Activated B cell treated with CpG ODN at 0.5 μM for 24 hours (primary cell): ENCODE results near the gene ITGB4. TPM values are rescaled to one million over a fixed set of nuclear protein-coding genes. Genes with fewer than 3 reads are reported as not detected.

Experiments
- ATAC-seq: fragments of 200-7000 bp; cut with Tn5 transposase; one replicate; pipeline ENCODE4 v1.10.0; 2021; ENCODE audit warnings: low read depth, mild to moderate bottlenecking, moderate library complexity
- CTCF ChIA-PET: fragments of 350-600 bp; sonication (Branson Sonifier 250); formaldehyde crosslinking; loops from one replicate; lab custom pipeline; 2021; ENCODE audit warnings: antibody characterized with exemption; lab: Charles Lee
- POLR2A ChIA-PET: fragments of 350-600 bp; sonication (Branson Sonifier 250); formaldehyde crosslinking; loops from one replicate; lab custom pipeline; 2021; ENCODE audit warnings: antibody characterized with exemption; lab: Charles Lee
- DNase-seq: peaks from one replicate; pipeline ENCODE4 v3.0.0; 2022
- H3K27ac Mint-ChIP-seq: one replicate; pipeline ENCODE4 v1.8.0; 2020; ENCODE audit warnings: mixed read lengths
- H3K27me3 Mint-ChIP-seq: one replicate; pipeline ENCODE4 v1.8.0; 2021; ENCODE audit warnings: mixed read lengths
- H3K36me3 Mint-ChIP-seq: one replicate; pipeline ENCODE4 v1.8.0; 2021; ENCODE audit warnings: low read depth, mixed read lengths
- H3K4me1 Mint-ChIP-seq: one replicate; pipeline ENCODE4 v1.8.0; 2021; ENCODE audit warnings: mixed read lengths
- H3K4me3 Mint-ChIP-seq: one replicate; pipeline ENCODE4 v1.8.0; 2020; ENCODE audit warnings: mild to moderate bottlenecking, mixed read lengths
- H3K9me3 Mint-ChIP-seq: one replicate; pipeline ENCODE4 v1.8.0; 2020; ENCODE audit warnings: mixed read lengths
- intact Hi-C: fragments of 100-400 bp; cut with micrococcal nuclease; formaldehyde crosslinking; loops from one replicate; pipeline ENCODE4 v1.15.1; 2024
- total RNA-seq: library from RNA; stranded (reverse); gene quantifications from 2 replicates; pipeline ENCODE4 v1.2.3, GENCODE V29; 2022
- TF ChIP-seq, protein P1 (sequence below): fragments of 200-600 bp; IDR thresholded peaks from one replicate; pipeline ENCODE4 v1.8.0; 2022; ENCODE audit warnings: antibody characterized with exemption, mild to moderate bottlenecking

ITGB4 gene
- total RNA-seq, 1 donor from 2014 or later, result 2.2 TPM

- no peak overlapping the region for H3K4me3 Mint-ChIP-seq
- H3K36me3 Mint-ChIP-seq, result peaks cover 54% of the 10 kb centered on the region
- no peak for DNase-seq
- TF ChIP-seq, protein P1, sequence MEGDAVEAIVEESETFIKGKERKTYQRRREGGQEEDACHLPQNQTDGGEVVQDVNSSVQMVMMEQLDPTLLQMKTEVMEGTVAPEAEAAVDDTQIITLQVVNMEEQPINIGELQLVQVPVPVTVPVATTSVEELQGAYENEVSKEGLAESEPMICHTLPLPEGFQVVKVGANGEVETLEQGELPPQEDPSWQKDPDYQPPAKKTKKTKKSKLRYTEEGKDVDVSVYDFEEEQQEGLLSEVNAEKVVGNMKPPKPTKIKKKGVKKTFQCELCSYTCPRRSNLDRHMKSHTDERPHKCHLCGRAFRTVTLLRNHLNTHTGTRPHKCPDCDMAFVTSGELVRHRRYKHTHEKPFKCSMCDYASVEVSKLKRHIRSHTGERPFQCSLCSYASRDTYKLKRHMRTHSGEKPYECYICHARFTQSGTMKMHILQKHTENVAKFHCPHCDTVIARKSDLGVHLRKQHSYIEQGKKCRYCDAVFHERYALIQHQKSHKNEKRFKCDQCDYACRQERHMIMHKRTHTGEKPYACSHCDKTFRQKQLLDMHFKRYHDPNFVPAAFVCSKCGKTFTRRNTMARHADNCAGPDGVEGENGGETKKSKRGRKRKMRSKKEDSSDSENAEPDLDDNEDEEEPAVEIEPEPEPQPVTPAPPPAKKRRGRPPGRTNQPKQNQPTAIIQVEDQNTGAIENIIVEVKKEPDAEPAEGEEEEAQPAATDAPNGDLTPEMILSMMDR, result no peak
- ChIA-PET POLR2A (no interaction called here), CTCF (interaction anchor here (1.7 kb wide), 1 partner anchor 8 kb away, joined by 5 read pairs; no protein-coding TSS in a partner anchor)
- no peaks in the 10 kb centered on the region for H3K27me3 Mint-ChIP-seq
- peaks cover 37% of the 10 kb centered on the region for H3K4me1 Mint-ChIP-seq
- no peaks in the 10 kb centered on the region for H3K9me3 Mint-ChIP-seq
- intact Hi-C loops, result no loop called here
- ATAC-seq, result no peak
- peak overlapping the region; percentile 72 for H3K27ac Mint-ChIP-seq
These were observed 41.5 kb upstream of the ITGB4 start for GRCh38 chr17:75679706-75680211.

- Mint-ChIP-seq H3K4me1 (peaks cover 39% of the 10 kb centered on the region), H3K4me3 (no peak overlapping the region)
- CTCF ChIA-PET, result interaction anchor here (1.5 to 1.7 kb wide), 2 partner anchors 9 to 28 kb away, joined by 3 to 5 read pairs; no protein-coding TSS in a partner anchor
These were observed 40.8 kb upstream of the ITGB4 start for GRCh38 chr17:75680431-75680830.

DNA sequence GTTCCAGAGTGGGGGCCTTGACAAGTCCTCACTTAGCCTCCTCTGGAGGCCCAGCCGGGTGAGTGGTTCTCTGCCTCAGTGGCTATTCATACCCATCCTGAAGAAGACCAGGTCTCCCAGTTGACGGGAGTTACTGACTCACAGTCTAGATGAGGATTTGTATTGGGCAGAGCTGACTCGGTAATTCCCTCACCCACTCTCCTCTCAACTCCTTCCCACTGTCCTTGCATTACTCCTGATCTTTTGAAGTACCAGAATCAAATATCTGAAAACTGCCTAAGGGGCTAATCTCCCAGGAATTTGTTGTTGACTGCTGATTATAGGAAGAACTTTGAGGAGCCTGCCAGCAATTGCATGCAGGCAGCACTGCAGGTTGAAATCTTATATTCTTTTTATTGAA, 40.0 kb upstream of the ITGB4 start:
- ChIA-PET CTCF (interaction anchor here (1.5 to 1.7 kb wide), 2 partner anchors 10 to 28 kb away, joined by 3 to 5 read pairs; no protein-coding TSS in a partner anchor), POLR2A (interaction anchor here (1.1 kb wide), 1 partner anchor 13 kb away, joined by 3 read pairs; no protein-coding TSS in a partner anchor)
- Mint-ChIP-seq H3K4me3 (no peak overlapping the region), H3K36me3 (peaks cover 60% of the 10 kb centered on the region), H3K27ac (no peak overlapping the region), H3K27me3 (no peaks in the 10 kb centered on the region), H3K9me3 (no peaks in the 10 kb centered on the region), H3K4me1 (peaks cover 46% of the 10 kb centered on the region)
- intact Hi-C loops, result no loop called here
- DNase-seq, result no peak
- TF ChIP-seq, protein P1, result no peak
- ATAC-seq, result no peak

More at GRCh38 chr17:75680431-75680830, 40.8 kb upstream of the ITGB4 start:
- H3K27ac Mint-ChIP-seq, result no peak overlapping the region
- no peak for ATAC-seq
- TF ChIP-seq, protein P1, result no peak
- intact Hi-C loops, result no loop called here
- DNase-seq, result no peak
- H3K36me3 Mint-ChIP-seq, result peaks cover 58% of the 10 kb centered on the region
- POLR2A ChIA-PET, result no interaction called here
- no peaks in the 10 kb centered on the region for H3K9me3 Mint-ChIP-seq
- no peaks in the 10 kb centered on the region for H3K27me3 Mint-ChIP-seq

GRCh38 chr17:75683583-75683982, 37.7 kb upstream of the ITGB4 start:
- TF ChIP-seq, protein P1, result no peak
- no peak for DNase-seq
- intact Hi-C loops, result no loop called here
- ATAC-seq, result no peak
- ChIA-PET CTCF (interaction anchor here (0.8 to 2.0 kb wide), 5 partner anchors 9 to 70 kb away, joined by 3 to 9 read pairs (median 5); partner anchors contain the start of gene SMIM5), POLR2A (interaction anchor here (0.8 kb wide), 1 partner anchor 79 kb away, joined by 3 read pairs; no protein-coding TSS in a partner anchor)
- H3K4me1 Mint-ChIP-seq, result peaks cover 53% of the 10 kb centered on the region
- no peak overlapping the region for H3K4me3 Mint-ChIP-seq
- H3K36me3 Mint-ChIP-seq, result peaks cover 60% of the 10 kb centered on the region
- no peaks in the 10 kb centered on the region for H3K9me3 Mint-ChIP-seq
- H3K27ac Mint-ChIP-seq, result peak overlapping the region; percentile 46
- H3K27me3 Mint-ChIP-seq, result no peaks in the 10 kb centered on the region

- ATAC-seq, result no peak
- intact Hi-C loops, result no loop called here
- H3K4me3 Mint-ChIP-seq, result no peak overlapping the region
- no peak for DNase-seq
- POLR2A ChIA-PET, result no interaction called here
- peak overlapping the region; percentile 11 for H3K27ac Mint-ChIP-seq
- TF ChIP-seq, protein P1, result no peak
- no peaks in the 10 kb centered on the region for H3K27me3 Mint-ChIP-seq
- H3K36me3 Mint-ChIP-seq, result peaks cover 57% of the 10 kb centered on the region
- no peaks in the 10 kb centered on the region for H3K9me3 Mint-ChIP-seq
- CTCF ChIA-PET, result interaction anchor here (0.8 to 2.0 kb wide), 5 partner anchors 9 to 69 kb away, joined by 3 to 9 read pairs (median 5); partner anchors contain the start of gene SMIM5
- peaks cover 55% of the 10 kb centered on the region for H3K4me1 Mint-ChIP-seq
These were observed 37.0 kb upstream of the ITGB4 start for GRCh38 chr17:75684249-75684648.
